ENCODE data around the gene PXDC1.

PXDC1 gene

DNA sequence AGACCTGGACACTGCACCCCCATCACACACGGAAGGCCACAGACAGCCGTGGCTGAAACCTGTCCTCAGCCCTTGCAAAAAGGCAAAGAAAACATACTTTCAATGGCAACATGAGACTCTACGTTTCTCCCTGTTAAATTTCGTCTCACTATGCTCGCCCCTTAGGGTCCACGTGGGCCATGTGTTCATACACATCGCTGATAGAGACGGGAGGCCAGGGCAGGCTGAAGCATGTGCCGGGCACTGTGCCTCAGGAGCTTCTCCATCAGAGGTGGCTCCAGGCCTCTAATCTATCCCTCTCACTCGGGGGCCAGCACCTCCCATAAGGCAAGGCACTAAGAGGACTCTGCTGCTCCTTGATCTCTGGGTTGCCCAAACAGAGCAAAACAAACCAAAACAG is 17.5 kb downstream of the PXDC1 start:
- DNase-seq: no peak
- Histone ChIP-seq H3K27ac (no peak overlapping the region), H3K27me3 (replicated peaks) (no peaks in the 10 kb centered on the region), H3K4me3 (ENCODE audit: low read depth, low read length) (no peak overlapping the region), H3K36me3 (replicated peaks) (peaks cover 68% of the 10 kb centered on the region)
- TF ChIP-seq, protein P1, sequence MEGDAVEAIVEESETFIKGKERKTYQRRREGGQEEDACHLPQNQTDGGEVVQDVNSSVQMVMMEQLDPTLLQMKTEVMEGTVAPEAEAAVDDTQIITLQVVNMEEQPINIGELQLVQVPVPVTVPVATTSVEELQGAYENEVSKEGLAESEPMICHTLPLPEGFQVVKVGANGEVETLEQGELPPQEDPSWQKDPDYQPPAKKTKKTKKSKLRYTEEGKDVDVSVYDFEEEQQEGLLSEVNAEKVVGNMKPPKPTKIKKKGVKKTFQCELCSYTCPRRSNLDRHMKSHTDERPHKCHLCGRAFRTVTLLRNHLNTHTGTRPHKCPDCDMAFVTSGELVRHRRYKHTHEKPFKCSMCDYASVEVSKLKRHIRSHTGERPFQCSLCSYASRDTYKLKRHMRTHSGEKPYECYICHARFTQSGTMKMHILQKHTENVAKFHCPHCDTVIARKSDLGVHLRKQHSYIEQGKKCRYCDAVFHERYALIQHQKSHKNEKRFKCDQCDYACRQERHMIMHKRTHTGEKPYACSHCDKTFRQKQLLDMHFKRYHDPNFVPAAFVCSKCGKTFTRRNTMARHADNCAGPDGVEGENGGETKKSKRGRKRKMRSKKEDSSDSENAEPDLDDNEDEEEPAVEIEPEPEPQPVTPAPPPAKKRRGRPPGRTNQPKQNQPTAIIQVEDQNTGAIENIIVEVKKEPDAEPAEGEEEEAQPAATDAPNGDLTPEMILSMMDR (IDR thresholded peaks at IDR 0.05; ENCODE audit: low read depth, low read length, missing control alignments): no peak
- in situ Hi-C loops (cut with HindIII; ENCODE audit: low pct_ligation_motif_present, low sequenced_read_pairs): no loop called here

DNA sequence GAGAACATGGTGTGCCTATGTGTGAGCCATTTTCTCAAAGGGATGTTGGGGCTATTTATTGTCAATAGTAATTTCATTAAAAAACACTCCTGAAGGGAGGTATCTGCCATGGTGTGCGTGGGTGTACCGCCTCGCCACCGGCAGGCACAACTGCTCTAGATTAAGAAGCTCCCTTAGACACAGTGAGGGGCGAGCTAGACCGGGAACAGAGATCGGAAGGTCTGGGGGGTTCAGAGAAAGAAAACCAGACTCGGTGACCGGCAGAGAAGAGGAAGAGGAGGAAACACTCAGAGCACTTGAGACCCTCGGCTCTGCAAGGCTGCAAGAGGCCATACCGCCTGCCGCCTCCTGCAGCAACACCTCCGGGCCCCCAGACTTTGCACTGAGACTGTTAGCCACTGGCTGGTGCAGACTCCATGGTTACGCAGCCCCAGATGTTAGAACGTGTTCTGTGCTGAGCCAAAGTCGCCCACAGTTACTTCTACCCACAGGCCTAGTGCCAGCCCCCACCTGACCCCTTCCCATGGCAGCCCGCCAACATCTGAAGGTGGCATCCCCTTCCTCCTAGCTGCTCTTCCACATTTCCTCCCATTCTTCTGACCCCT is 18.1 kb downstream of the PXDC1 start:
- in situ Hi-C loops (cut with HindIII; ENCODE audit: low pct_ligation_motif_present, low sequenced_read_pairs): no loop called here
- no peak overlapping the region for H3K4me3 ChIP-seq (ENCODE audit: low read depth, low read length)
- H3K27ac ChIP-seq: no peak overlapping the region
- H3K36me3 ChIP-seq (replicated peaks): peaks cover 70% of the 10 kb centered on the region
- TF ChIP-seq, protein P1 (IDR thresholded peaks at IDR 0.05; ENCODE audit: low read depth, low read length, missing control alignments): no peak
- no peaks in the 10 kb centered on the region for H3K27me3 ChIP-seq (replicated peaks)
- no peak for DNase-seq

DNA sequence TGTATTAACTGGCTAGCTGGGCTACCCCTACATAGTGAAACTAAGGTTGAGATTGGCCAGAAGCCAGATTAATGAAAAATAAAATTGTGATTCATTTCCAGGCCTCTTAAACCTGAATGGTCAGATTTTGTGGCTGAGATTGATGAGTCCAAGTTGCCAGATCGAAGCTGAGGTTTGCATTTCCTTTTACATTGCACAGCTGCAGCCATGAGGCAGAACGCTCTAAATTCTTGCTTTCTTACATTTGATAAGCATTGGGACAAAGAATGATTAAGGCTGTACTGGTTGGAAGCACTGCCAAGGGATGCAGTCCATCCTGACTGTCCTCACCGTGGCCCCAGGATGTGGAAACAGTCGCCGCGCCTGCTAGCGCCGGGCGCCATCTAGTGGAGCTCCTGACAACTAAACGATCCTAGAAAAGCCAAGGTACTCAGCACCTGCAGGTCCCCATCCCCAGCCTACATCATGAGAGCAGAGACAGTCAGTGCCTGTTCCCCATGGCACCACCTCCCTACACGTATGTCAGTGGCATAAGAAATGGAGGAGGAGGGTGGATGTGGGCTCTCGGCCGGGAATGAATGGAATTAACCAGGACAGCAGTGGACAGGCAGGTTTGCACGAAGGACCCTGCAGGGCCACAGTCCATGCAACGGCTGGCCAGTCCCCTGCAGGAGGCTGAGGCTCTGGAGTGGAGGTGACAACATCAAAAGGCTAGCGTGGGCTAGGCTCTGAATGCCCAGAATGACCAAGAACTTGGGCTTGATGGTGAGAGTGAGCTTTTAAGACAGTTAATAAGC is 19.0 kb downstream of the PXDC1 start:
- DNase-seq: peak; percentile 90
- no peak overlapping the region for H3K4me3 ChIP-seq (ENCODE audit: low read depth, low read length)
- peaks cover 68% of the 10 kb centered on the region for H3K36me3 ChIP-seq (replicated peaks)
- in situ Hi-C loops (cut with HindIII; ENCODE audit: low pct_ligation_motif_present, low sequenced_read_pairs): no loop called here
- peak overlapping the region; percentile 53 for H3K27ac ChIP-seq
- no peaks in the 10 kb centered on the region for H3K27me3 ChIP-seq (replicated peaks)
- TF ChIP-seq, protein P1 (IDR thresholded peaks at IDR 0.05; ENCODE audit: low read depth, low read length, missing control alignments): peak; percentile 91

DNA sequence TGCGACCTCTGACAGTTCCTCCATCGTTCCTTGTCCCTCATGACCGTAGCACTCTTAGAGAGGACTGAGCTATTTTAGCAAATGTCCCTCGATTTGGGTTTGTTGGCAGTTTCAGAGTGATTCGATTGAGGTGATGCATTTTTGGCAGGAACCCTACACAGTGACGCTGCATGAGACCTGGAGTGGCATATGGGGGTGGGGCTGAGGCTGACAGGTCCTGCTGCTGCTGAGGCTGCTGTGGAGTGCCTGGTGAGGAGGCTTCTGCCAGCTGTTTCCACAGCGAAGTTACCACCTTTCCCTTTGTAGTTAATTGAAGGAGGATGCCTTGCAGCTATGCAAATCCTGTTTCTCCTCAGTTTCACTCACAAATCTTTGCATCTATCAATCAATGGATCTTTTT is 19.8 kb downstream of the PXDC1 start:
- peaks cover 65% of the 10 kb centered on the region for H3K36me3 ChIP-seq (replicated peaks)
- peak overlapping the region; percentile 53 for H3K27ac ChIP-seq
- no peak for DNase-seq
- TF ChIP-seq, protein P1 (IDR thresholded peaks at IDR 0.05; ENCODE audit: low read depth, low read length, missing control alignments): no peak
- in situ Hi-C loops (cut with HindIII; ENCODE audit: low pct_ligation_motif_present, low sequenced_read_pairs): no loop called here
- H3K27me3 ChIP-seq (replicated peaks): no peaks in the 10 kb centered on the region
- H3K4me3 ChIP-seq (ENCODE audit: low read depth, low read length): no peak overlapping the region

GRCh38 chr6:3729603-3730344 is 21.7 kb downstream of the PXDC1 start:
- DNase-seq: no peak
- Histone ChIP-seq H3K27ac (no peak overlapping the region), H3K27me3 (replicated peaks) (no peaks in the 10 kb centered on the region), H3K36me3 (replicated peaks) (peaks cover 58% of the 10 kb centered on the region), H3K4me3 (ENCODE audit: low read depth, low read length) (no peak overlapping the region)
- TF ChIP-seq, protein P1 (IDR thresholded peaks at IDR 0.05; ENCODE audit: low read depth, low read length, missing control alignments): no peak
- in situ Hi-C loops (cut with HindIII; ENCODE audit: low pct_ligation_motif_present, low sequenced_read_pairs): loop anchor here (10.0 kb wide), 1 partner anchor 445 kb away; no protein-coding TSS in a partner anchor
